ENCODE measurements around the gene TGM5.

Gene TGM5

DNA sequence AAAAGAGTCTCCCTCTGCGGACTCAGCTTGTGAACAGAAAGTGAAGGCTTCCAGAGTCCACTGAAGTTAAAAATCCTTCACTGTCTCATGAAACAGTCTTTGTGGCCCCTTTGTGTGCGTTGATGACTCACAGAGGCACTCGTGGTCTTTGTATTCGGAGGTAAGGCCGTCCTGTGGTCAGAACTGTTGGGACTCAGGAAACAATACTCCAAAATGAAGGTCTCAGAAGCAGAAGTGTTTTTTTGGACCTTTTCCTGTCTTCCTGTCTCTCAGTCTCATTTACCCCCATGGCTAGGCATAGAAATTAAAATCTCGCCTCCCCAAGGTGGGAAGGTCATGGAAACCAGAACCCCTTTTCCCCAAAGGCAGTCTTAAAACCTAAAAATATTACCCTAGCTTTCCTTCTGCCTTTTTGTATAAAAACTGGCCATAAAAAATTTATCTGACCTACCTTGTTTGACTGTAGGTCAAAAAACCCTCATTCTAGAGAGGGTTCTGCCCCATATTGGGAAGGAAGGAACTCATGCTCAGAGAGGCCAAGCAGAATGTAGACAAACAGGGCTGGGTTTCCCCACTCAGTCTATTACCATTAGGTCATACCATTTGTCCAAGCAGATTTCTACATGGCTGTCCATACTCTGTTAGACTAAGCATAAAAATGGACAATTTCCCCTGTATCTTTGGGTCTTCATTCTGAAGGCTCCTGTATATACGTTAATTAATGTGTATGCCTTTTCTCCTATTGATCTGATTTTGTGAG lies 26.8 kb downstream of the TGM5 start:
- H3K9me3 ChIP-seq (ENCODE audit: insufficient read depth, low read length): no peaks in the 10 kb centered on the region
- H3K4me3 ChIP-seq (ENCODE audit: insufficient read depth, low read length, poor library complexity, severe bottlenecking): no peak overlapping the region
- no peaks in the 10 kb centered on the region for H3K36me3 ChIP-seq (ENCODE audit: low read length)
- no peaks in the 10 kb centered on the region for H3K79me2 ChIP-seq (ENCODE audit: insufficient read depth, low read length)
- H3K9ac ChIP-seq (ENCODE audit: low read length): no peak overlapping the region
- H2AFZ ChIP-seq (ENCODE audit: low read depth, low read length, severe bottlenecking): no peak overlapping the region
- H3K27ac ChIP-seq (ENCODE audit: low read depth, low read length): no peak overlapping the region
- TF ChIP-seq EZH2phosphoT487 (conservative IDR thresholded peaks at IDR 0.05; ENCODE audit: low read length): no peak
- TF ChIP-seq, protein P1, sequence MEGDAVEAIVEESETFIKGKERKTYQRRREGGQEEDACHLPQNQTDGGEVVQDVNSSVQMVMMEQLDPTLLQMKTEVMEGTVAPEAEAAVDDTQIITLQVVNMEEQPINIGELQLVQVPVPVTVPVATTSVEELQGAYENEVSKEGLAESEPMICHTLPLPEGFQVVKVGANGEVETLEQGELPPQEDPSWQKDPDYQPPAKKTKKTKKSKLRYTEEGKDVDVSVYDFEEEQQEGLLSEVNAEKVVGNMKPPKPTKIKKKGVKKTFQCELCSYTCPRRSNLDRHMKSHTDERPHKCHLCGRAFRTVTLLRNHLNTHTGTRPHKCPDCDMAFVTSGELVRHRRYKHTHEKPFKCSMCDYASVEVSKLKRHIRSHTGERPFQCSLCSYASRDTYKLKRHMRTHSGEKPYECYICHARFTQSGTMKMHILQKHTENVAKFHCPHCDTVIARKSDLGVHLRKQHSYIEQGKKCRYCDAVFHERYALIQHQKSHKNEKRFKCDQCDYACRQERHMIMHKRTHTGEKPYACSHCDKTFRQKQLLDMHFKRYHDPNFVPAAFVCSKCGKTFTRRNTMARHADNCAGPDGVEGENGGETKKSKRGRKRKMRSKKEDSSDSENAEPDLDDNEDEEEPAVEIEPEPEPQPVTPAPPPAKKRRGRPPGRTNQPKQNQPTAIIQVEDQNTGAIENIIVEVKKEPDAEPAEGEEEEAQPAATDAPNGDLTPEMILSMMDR (IDR thresholded peaks at IDR 0.05; ENCODE audit: insufficient read depth, low read length, poor library complexity, severe bottlenecking): no peak
- no peaks in the 10 kb centered on the region for H4K20me1 ChIP-seq (ENCODE audit: low read depth, low read length)
- H3K9me2 ChIP-seq (replicated peaks; ENCODE audit: insufficient read depth, low read length): no peaks in the 10 kb centered on the region
- H3F3A ChIP-seq (ENCODE audit: insufficient read depth): no peaks in the 10 kb centered on the region
- H3K27me3 ChIP-seq (ENCODE audit: low read length): no peaks in the 10 kb centered on the region
- no peak overlapping the region for H3K4me2 ChIP-seq (ENCODE audit: low read depth, low read length, poor library complexity, severe bottlenecking)

GRCh38 chr15:43238671-43239131 lies 28.0 kb downstream of the TGM5 start:
- H3K27me3 ChIP-seq (ENCODE audit: low read length): no peaks in the 10 kb centered on the region
- H2AFZ ChIP-seq (ENCODE audit: low read depth, low read length, severe bottlenecking): no peak overlapping the region
- H3K27ac ChIP-seq (ENCODE audit: low read depth, low read length): no peak overlapping the region
- H3K9ac ChIP-seq (ENCODE audit: low read length): no peak overlapping the region
- no peaks in the 10 kb centered on the region for H3F3A ChIP-seq (ENCODE audit: insufficient read depth)
- no peak overlapping the region for H3K4me2 ChIP-seq (ENCODE audit: low read depth, low read length, poor library complexity, severe bottlenecking)
- H3K36me3 ChIP-seq (ENCODE audit: low read length): no peaks in the 10 kb centered on the region
- no peaks in the 10 kb centered on the region for H3K9me2 ChIP-seq (replicated peaks; ENCODE audit: insufficient read depth, low read length)
- no peaks in the 10 kb centered on the region for H4K20me1 ChIP-seq (ENCODE audit: low read depth, low read length)
- no peak for TF ChIP-seq EZH2phosphoT487 (conservative IDR thresholded peaks at IDR 0.05; ENCODE audit: low read length)
- TF ChIP-seq, protein P1 (IDR thresholded peaks at IDR 0.05; ENCODE audit: insufficient read depth, low read length, poor library complexity, severe bottlenecking): no peak
- H3K79me2 ChIP-seq (ENCODE audit: insufficient read depth, low read length): no peaks in the 10 kb centered on the region
- no peaks in the 10 kb centered on the region for H3K9me3 ChIP-seq (ENCODE audit: insufficient read depth, low read length)
- no peak overlapping the region for H3K4me3 ChIP-seq (ENCODE audit: insufficient read depth, low read length, poor library complexity, severe bottlenecking)

GRCh38 chr15:43237842-43238470 lies 28.8 kb downstream of the TGM5 start:
- Histone ChIP-seq H2AFZ (ENCODE audit: low read depth, low read length, severe bottlenecking) (no peak overlapping the region), H4K20me1 (ENCODE audit: low read depth, low read length) (no peaks in the 10 kb centered on the region), H3K27ac (ENCODE audit: low read depth, low read length) (no peak overlapping the region), H3F3A (ENCODE audit: insufficient read depth) (no peaks in the 10 kb centered on the region), H3K9me3 (ENCODE audit: insufficient read depth, low read length) (no peaks in the 10 kb centered on the region), H3K9ac (ENCODE audit: low read length) (no peak overlapping the region), H3K9me2 (replicated peaks; ENCODE audit: insufficient read depth, low read length) (no peaks in the 10 kb centered on the region), H3K4me3 (ENCODE audit: insufficient read depth, low read length, poor library complexity, severe bottlenecking) (no peak overlapping the region), H3K27me3 (ENCODE audit: low read length) (no peaks in the 10 kb centered on the region), H3K36me3 (ENCODE audit: low read length) (no peaks in the 10 kb centered on the region), H3K79me2 (ENCODE audit: insufficient read depth, low read length) (no peaks in the 10 kb centered on the region), H3K4me2 (ENCODE audit: low read depth, low read length, poor library complexity, severe bottlenecking) (no peak overlapping the region)
- no peak for TF ChIP-seq EZH2phosphoT487 (conservative IDR thresholded peaks at IDR 0.05; ENCODE audit: low read length)
- TF ChIP-seq, protein P1 (IDR thresholded peaks at IDR 0.05; ENCODE audit: insufficient read depth, low read length, poor library complexity, severe bottlenecking): no peak

Data from SU-DHL-6 (cell line).